KG1 (cell line): ENCODE results near the gene ATP2B1.
"Not testable (repeated sequence)": the region's sequence is repeated elsewhere in the genome, so short reads cannot be mapped to it uniquely, and the experiment has no call there.

Experiments used
- DNase-seq: peaks from one replicate; lab custom pipeline; 2025; lab: John Stamatoyannopoulos, UW

Gene ATP2B1

DNA sequence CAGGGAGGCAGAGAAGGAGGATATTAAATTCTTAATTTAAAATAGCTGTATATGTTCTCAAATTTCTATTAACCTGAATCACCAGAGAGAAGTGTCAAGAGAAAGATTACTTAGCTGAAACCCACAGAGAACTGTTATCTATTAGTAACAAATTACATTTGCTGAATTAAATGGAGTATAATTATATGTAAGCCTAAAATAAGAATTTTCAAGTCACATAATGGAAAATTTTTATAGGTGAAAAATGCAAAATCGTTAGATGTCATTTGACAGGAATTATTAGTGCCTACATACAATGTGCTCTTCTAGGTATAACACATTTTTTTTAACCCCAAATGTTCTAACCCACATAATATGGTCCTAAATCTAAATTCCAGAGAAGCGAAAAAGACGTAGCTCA, 4.1 kb upstream of the ATP2B1 start:
- DNase-seq, result no peak

- no peak for DNase-seq
These were observed 2.5 kb upstream of the ATP2B1 start for GRCh38 chr12:89710873-89711750.

GRCh38 chr12:89709995-89710872, 1.6 kb upstream of the ATP2B1 start:
- DNase-seq, result no peak

GRCh38 chr12:89709157-89709994, 738 bp upstream of the ATP2B1 start:
- peak; percentile 92 for DNase-seq

DNA sequence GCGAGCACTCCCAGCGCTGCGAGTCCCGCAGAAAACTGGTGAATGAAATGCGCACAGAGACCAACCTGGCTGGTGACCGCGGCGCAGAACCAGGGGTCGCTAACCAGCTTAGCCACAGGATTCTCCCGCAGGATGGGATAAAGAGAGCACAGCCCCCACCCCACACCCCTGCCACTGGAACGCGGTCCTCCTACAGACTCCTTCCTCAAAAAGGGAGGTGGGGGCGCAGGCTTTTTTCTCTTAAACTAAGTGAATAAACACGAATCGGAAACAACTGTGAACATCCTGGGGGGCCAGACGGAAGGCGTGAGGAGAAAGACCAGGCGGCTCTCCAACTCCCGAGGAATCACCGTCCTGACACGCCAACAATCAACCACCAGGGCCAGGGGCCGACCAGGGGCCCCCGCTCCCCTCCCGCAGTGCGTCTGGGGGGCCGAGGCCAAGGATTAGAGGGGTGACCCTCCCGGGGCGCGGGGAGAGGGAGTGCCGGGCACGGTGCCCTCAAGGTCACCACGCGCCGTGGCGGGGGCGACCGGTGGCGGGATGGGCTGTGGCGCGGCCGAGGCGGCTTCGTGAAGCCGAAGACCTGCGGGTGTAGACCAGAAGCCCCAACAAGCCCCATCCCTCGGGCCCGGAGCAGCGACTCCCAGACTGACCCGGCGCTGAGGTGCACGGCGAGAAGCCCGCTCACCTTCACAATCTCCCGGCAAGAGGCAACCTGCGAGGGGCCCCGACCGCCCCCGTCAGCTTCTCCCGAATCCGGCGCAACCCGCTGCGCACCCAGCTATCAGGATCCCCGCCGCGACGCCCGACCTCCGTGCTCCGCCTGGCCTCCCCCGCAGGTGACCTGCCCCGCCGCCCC, 704 bp downstream of the ATP2B1 start:
- no peak for DNase-seq

DNA sequence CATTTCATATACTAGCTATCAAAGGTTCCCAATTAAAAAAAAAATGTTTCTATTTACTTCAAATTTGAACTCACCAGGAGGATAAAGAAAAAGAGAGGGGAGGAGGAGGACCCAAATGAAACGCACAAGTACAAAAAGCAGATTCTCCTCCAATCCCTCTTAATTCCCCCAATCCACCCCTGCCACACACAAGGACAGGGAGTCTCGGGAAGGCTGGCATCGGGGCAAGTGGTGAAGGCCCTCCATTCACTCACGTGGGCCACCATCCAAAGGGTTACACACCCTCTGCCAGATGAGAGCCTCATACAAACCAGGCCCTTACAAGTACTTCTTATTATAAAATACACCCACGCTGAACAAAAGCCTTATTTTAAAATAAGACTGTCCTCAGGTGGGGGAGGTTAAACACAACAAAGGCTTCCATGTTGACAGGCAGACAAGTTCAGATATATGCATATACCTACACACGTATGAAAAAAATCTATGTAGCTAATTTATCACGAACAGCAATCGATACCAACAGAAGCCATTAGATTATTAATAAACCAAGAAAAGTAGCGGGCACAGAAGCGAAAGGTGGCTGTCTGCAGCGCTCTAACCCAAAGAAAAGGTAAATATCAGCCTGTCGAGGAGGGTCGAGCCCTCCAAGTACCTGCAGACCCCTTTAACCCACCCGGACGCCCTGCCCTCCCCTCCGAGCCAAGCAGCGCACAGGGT, 1.5 kb downstream of the ATP2B1 start:
- no peak for DNase-seq

DNA sequence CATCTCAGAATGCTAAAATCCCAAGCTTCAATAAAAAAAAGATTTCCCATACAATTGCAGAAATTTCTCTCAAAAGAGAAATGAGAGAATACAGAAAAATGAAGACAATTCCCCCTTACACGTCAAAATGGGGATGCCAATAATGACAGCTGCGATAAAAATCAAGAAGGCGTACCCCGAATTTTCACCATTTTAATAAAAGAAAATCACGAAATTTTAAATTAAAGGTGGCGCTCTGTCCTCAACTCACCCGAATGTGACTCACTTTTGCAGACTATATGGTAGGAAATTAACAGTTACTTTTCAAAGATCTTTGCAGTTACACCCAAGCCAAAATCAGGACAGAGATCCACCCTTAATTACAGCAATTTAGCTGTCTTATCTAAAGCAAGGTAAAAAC, 2.1 kb downstream of the ATP2B1 start:
- no peak for DNase-seq

GRCh38 chr12:89704457-89704856, 4.2 kb downstream of the ATP2B1 start:
- no peak for DNase-seq

DNA sequence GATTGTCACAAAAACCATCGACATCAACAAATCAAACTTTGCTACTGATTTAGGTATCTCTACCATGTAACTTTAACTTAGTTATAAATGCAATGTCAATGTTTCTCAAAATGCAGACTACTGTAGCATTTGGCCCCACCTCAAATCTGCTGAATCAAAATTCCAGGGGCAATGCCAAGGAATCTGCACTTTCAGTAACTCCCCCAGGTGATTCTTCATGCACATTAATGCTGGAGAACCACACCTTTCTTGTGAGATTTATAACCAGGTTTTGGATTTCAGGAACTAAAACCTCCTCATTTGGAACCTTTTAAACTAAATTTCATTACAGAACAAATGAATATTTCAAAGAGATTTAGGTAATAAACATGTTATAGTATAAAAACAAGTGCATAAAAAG, 4.9 kb downstream of the ATP2B1 start:
- no peak for DNase-seq

DNA sequence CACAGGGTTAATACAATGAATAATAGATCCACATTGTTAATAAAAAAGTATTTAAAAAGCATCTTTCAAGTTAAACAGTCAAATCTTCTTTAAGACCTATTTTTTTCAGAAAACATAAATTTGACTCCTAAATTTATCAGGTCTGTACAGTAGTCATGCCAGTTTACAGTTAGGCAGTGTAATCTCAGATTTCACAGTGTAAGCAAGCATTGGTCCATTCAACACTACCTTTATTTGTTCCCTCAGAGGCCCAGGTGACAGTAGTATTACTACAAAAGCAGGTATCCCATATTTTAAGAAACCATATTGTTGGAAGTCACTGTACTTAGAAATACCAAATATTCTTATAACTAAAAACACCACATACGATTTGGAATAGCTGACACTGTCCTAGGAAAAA, 6.1 kb downstream of the ATP2B1 start:
- no peak for DNase-seq

GRCh38 chr12:89701606-89702206, 6.9 kb downstream of the ATP2B1 start:
- DNase-seq, result no peak

DNA sequence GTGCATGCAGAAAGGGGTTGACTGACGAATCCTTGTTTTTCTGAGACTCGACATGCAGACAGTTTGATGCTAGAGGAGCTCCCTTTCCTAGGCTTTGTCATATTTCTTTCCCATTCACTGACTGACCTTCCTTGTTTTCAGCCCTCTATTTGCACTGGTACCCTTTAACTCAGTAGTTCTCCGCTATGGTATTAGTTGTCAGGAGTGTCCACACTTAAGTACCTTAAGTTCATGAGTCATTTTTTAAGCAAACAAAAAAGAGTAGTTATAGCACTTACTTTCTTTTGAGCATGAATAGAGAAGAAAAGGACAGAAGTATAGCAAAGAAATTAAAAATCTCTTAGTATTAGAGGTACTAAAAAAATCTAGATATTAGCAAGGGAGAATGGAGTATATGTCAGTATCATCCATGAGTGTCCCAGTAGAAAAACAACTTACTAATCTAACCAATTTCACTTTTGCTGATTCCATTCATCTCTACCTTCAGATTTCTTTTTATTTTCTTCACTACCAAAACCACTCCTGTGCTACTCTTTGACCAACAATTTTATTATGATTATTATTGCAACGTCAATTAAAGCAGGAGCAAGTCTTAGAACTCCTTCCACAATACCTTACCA, 8.3 kb downstream of the ATP2B1 start:
- DNase-seq, result no peak

DNA sequence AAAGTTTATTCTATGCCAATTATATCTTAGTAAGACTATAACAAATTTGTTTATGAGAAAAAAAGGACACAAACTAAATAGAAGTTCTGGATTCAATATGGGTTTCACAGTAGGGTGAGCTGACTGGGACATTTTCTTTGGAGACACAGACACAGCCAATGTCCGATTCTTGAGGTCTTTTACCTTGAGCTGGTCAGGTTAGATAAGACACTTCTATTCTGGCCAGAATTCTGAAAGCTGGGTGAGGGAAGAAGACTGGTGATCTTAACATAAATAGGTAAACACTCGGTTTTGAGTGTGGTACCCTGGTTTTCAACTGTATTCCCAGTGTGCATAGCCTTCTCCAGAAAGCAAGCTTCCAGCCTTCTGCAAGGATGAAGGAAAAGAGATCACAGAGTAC, 10.0 kb downstream of the ATP2B1 start:
- DNase-seq, result no peak

GRCh38 chr12:89697728-89698127, 10.9 kb downstream of the ATP2B1 start:
- not testable (repeated sequence) for DNase-seq

DNA sequence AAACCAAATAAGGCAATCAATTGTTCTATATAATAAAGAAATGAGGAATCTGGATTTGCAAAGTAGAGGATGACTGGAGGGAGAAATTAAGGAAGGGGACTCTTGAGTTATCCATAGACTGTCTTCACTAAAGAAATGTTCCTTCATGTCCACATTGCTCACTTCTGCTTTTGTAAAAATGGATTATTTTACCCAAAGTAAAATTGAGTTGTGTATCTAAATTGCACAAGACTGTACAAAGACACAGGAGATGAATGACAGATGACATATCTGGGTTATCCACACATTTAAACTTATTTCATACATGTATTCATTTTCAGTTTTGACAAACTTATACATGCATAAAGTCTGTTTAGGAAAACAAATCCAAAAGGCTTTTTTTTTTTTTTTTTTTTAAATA, 11.3 kb downstream of the ATP2B1 start:
- DNase-seq, result no peak

- no peak for DNase-seq
These were observed 12.8 kb downstream of the ATP2B1 start for GRCh38 chr12:89695830-89696229.

GRCh38 chr12:89695100-89695499, 13.5 kb downstream of the ATP2B1 start:
- DNase-seq, result no peak

DNA sequence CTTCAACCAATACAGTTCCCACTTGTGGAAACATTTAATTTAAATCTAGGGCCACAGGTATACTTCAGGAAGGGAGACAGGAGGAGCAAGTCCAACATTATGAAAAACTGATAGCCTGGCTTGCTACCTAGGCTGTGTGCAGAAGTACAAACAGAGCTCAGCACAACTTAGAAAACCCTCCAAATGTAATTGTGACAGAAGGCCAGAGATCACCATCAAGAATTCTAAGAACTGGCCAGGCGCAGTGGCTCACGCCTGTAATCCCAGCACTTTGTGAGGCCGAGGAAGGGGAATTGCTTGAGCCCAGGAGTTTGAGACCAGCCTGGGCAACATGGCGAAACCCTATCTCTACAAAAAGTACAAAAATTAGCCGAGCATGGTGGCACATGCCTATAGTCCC, 14.1 kb downstream of the ATP2B1 start:
- DNase-seq, result no peak

DNA sequence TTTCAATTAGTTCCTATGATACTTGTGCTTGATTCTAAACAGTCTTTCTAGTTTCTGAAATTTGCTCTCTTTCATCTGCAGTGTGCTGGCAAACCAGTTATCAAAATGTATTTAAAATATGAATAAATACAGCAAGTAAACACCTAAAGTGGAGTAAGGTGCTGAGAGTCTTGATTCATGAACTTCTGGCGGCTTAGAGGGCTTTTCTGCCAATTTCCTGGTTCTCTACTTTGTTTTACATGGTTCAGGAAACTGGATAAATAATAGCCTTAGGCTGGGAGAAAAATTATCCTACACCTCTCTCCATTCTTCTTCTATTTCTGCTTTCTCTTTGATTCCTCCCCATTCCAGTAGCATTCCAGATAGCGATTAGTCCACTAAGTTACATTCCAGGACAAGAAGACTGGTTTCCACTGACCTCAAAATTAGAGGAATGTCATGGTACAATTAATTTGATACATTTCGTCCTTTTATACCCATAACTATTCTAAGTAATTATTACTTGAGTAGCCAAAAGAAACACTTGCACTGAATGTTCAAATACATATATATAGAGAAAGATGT, 14.9 kb downstream of the ATP2B1 start:
- no peak for DNase-seq
